Left forelimb (tissue), 1 donor: ENCODE results near the gene TYW1B.
"Not testable (repeated sequence)": the region's sequence is repeated elsewhere in the genome, so short reads cannot be mapped to it uniquely, and the experiment has no call there.

Experiments used
- DNase-seq: peaks from one replicate; pipeline ENCODE4 v3.0.0-alpha.2; 2018; ENCODE audit warnings: low spot score

The TYW1B gene

DNA sequence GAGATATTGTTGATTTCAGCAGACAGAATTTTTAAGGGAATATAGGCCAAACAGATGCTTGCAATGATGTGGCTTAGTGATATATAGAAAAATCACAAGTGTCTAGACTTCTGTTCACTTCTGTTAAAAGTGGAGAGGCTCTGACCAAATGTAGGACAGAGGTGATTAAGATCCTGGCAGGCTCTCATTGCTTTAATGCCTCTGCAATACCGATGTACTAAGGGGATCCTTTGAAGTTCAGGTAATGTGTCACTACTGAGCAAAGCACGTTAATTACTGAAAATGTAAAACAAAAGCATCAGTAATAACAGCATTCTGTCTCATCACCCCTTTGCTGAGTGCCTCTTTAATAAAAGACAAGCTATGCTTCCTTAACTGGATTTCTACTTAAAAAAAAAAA is 131.4 kb downstream of the TYW1B start:
- DNase-seq, result not testable (repeated sequence)

DNA sequence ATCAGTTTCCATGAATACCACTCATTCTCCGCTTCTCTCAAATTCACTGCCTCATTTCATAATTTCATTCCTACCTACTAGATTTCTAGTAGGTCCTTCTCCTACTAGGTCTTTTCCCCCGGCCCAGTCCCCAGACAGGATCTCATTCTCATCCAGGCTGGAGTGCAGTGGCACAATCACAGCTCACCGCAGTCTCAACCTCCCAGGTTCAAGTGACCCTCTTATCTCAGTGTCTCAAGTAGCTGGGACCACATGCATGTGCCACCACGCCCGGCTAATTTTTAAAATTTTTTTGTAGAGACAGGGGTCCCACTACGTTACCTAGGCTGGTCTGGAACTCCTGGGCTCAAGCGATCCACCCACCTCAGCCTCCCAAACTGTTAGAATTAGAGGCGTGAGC is 132.5 kb downstream of the TYW1B start:
- not testable (repeated sequence) for DNase-seq

DNA sequence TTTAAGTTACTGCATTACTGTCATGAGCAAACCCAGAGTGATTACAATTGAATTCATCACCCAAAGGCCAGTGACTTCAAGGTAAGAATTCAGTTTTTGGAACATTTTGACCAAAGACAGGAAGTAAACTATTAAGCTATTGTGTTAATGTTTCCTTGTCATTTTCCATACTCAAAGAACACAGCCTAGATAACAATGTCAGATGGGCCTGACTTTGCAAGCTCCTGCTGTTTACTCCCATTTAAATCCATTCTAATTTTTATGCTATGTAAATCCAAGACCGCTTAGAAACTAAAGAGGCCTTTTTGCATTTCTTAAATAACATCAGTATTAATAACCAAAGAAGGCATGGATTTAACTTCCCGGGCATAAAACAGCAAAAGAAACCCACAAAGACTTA is 136.6 kb downstream of the TYW1B start:
- not testable (repeated sequence) for DNase-seq

DNA sequence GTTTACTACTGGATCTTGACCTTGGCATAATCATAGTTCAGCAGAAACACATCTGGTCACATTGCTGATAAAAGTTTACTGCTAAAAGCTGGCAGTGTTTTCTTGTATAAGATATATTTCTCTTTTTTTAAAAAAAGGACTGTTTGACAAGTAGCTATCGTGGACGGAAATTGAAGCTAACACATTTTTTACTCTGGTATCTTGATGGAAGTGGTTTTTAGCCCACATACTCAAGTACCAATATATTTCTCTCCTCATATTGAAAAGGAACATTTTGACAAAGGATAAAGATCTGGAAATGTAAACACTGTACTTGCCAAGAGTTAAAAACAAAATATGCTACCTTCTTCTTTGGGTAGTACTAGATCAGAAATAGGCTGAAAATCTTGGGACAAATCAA is 137.8 kb downstream of the TYW1B start:
- not testable (repeated sequence) for DNase-seq

DNA sequence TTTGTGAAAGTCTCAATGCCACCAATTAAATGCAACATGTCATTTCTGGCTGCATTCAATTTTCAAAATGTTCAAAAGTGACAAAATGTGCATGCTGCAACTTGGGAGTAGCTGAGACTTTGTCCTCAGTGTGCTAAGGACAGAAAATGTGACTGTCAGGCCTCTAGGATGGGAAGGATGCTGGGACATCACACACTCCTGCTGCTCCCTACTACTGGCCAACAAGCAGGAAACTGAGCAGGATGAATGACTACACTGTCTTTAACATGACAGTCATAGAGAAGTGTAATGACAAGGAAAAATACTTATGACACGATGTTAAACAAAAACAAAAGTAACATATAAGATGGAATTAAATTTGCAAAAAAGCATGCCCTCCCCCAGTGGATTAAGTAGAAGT is 138.7 kb downstream of the TYW1B start:
- not testable (repeated sequence) for DNase-seq

DNA sequence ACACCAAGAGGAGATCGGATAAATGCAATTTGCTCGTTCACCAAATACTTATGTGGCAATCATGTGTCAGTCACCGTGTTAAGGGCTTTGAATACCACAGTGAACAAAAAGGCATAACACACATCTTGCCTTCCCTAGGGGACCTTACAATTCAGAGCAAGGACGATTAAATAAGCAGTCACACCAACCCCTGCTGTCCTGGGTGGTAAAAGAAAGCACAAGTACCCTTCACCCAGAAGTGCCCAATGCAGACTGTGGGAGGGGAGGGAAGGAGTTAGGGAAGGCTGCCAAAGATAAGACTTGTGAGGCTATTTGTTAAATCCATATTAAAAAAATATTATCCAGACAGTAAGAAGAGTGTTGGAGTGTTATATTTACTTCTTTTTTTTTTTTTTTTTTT is 146.8 kb downstream of the TYW1B start:
- DNase-seq, result not testable (repeated sequence)

DNA sequence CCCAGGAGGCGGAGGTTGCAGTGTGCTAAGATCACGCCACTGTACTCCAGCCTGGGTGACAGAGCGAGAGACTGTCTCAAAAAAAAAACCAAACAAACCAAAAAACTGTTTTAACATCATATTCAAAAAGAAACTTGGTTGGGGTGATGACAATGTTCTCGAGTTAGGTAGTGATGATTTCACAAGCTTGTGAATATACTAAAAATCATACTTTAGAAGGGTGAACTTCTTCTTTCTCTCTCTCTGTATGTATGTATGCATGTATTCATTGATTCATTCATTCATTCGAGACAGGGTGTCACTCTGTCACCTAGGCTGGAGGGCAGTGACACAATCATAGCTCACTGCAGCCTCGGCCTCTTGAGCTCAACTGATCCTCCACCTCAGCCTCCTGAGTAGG is 151.1 kb downstream of the TYW1B start:
- not testable (repeated sequence) for DNase-seq

DNA sequence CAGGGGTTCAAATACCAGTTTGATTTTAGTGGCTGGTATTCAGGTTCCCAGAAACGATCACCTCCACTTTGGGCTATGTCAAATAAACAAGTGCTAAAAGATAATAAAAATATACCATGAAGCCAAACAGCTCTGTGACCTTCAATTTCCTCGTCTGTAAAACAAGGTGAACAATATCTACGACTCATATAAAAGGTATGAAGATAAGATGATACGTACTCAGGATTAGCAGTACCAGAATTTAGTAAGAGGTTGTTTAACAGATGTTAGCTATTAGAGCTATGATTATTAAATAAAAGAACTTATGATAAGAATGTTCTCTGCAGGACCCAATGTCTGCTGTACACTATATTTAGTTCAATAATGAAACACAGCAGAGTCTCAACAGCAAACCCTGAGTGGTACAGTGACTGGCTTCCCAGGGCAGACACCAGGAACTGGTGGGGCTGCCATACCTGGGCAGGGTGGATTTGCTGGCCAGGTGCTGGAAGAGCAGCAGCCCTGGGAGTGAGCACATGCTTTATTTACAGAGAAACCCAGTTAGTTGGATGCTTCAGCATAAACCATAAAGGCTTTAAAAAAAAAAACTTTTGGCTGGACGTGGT is 151.8 kb downstream of the TYW1B start:
- not testable (repeated sequence) for DNase-seq

DNA sequence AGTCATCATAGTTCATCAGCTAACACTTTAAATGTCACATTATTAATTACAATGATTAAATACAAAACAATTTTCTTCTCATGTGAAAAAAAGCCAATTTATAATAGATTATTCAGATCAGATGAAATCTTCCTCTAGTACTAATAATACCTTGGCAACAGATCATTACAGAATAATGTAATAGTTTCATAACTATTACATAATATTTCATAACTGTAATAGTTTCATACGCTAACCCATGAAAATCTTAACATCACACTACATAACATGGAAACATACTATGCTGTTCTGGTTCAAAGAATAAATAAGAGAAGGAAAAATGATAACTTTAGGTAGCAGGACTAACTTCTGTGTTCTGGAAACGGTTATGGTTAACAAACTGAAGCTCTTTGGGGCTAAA is 152.3 kb downstream of the TYW1B start:
- not testable (repeated sequence) for DNase-seq

DNA sequence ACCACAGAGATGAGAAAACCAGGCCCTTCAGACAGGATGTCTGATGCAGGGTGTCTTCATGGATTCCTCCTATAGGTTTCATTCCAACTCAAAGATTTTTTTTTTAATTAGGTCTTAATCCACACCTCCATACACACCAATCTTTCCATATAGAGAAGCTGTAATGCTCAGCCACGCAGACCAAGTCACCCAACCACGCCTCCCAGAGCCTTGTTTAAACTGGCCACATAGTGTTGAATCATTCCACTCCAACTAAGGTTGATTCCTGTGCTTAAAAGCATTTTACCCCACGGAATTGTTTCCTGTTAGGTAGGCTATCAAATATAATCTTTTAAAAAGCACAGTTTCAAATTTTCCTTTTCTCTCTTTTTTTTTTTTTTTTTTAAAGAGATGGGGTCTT is 153.6 kb downstream of the TYW1B start:
- no peak for DNase-seq

DNA sequence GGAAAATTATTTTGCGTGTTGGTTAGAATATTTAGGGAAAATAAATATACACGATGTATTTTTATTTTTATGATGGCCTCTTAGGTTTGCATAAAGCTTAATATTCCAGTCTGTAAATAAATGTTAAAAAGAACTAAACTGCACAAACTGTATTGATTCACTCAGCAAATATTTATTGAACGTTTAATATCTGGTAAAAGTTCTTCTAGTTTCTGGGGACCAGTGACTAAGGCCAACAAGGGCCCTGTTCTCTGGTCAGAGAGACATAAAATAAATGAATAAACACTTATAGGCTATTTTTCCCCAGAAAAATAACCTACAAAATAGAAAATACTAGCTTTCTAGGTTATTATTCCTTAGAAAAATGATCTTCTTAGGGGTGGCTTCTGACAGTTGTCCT is 157.2 kb downstream of the TYW1B start:
- DNase-seq, result not testable (repeated sequence)

DNA sequence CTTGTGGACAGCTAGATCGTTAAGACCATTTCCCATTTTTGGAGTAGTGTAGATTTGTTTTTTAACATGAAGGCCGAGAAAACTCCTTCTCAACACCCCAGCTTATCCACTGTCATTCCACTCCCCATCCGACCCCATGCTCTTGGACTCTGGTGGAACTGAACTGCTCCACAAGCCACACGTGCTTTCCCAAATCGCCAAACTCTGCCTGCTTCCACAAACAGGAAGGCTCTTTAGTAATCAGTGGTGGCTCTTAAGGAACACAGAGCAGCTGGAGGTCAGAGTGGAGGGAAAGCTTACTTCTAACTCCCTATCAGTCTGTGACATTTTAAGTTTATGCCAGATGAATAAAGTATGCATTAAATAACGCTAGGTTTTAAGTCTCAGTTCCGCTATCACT is 159.6 kb downstream of the TYW1B start:
- DNase-seq, result not testable (repeated sequence)

DNA sequence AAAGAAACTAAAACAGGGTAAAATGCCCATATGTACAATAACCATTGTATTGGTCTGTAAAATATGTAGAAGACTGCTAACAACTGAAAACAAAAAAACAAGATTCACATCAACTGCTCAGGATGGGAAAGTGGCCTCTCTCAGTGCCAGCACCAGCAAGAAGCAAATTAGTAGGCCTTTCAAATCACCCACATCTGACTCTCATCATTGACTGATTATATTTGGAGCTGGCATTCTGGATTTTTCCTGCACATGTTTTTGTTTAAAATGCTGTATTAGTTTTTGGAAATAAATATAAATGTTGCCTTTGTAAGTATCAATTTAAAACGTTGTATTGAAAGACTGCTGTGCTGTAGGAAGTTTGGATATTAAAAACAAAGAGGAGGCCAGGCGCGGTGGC is 161.0 kb downstream of the TYW1B start:
- DNase-seq, result not testable (repeated sequence)

DNA sequence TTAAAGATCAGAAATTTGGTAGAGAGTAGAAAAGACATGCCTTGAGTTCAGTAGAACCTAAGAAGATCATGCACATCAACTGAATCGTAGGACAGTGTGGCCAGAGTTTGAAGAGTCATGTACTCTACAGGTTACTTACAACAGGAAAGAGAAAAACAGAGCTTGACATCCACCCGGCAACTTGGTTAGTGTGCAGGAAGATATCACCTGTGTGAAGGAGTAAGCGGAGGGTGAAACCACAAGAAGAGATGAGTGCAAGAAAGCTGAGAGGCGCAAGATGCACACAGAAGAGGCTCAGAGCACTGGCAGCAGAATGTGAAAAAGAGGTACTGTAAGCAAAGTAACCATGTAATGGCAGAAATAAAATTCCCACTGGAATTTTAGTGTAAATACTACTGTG is 179.4 kb downstream of the TYW1B start:
- not testable (repeated sequence) for DNase-seq

DNA sequence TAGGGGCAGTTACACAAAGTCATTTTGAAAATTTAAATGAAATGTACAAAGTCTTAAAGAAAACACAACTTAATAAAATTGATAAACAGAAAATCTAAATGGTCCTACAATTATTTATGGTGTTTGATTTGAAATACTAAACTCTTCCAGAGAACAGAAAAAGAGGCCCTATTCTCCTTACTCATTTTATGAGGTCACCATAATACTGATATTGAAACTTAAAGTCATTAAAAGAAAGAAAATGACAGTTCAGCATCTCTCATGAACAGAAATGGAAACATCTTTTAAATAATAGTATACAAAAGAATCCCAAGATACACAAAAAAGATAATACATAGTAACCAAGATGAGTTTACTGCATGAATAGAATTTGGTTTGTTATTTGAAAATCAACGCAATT is 184.3 kb downstream of the TYW1B start:
- not testable (repeated sequence) for DNase-seq

DNA sequence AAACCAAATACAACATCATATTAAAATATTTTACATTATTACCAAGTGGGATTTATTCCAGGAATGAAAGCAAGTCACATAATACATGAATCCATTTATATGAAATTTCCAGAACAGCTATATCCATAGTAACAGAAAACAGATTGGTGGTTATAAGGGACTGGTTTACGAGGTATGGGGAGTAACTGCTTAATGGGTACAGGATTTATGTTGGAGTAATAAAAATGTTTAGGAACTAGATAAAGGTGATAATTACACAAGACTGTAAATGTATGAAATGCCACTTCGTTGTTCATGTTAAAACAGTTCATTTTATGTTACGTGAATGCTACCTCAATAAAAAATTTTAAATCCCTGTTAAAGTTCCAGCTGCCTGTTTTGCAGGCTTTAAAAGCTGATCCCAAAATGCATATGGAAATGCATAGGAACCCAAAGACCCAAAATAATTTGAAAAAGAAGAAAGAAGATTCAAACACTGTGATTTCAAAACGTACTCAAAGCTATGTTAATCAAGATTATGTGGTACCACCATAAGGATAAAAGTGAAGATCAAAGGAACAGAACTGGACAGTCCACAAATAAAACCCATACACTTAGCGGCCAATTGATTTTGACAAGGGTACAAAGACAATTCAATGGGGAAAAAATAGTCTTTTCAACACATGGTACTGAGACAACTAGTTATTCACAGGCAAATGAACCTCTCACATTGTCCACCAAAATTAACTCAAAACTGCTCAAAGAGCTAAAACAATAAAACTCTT is 186.3 kb downstream of the TYW1B start:
- DNase-seq, result not testable (repeated sequence)

DNA sequence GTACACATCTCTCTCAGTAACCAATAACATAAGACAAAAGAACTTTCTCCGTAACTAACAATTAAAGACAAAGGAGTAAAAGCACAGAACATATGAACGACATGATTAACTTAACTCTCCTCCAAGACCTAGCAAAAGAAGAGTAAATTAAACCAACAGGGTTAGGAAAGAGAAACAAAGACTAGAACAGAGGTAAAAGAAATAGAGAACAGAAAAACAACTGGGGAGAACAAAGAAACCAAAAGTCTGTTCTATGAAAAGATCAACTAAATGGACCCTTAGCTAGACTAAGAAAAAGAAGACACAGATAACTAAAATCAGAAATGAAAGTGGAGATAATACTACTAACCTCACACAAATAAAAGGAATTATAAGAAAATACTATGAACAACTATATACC is 187.3 kb downstream of the TYW1B start:
- DNase-seq, result not testable (repeated sequence)

DNA sequence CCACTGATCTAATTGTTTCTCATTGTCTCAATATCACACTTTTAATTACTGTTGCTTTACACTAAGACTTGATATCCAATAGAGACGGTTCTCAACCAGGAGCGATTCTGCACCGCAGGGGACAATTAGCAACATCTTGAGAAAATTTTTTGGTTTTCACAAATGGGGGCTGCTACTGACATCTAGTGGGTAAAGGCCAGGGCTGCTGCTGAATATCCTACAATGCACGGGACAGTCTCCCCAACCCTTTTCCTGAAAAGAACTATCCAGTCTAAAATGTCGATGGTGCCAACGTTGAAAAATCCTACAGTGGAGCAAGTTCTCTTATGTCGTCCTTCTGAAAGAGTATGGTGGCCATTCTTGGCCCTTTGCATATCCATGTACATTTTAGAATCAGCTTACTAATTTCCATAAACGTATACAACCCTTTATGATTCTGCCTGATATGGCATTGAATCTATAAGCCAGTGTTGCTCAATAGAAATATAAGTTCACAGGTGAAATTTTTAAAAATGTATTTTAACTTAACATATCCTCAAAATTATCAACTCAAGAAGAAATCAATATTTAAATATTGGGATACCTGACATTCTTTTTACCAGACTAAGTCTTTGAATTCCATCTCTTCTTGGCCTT is 192.6 kb downstream of the TYW1B start:
- DNase-seq, result not testable (repeated sequence)

DNA sequence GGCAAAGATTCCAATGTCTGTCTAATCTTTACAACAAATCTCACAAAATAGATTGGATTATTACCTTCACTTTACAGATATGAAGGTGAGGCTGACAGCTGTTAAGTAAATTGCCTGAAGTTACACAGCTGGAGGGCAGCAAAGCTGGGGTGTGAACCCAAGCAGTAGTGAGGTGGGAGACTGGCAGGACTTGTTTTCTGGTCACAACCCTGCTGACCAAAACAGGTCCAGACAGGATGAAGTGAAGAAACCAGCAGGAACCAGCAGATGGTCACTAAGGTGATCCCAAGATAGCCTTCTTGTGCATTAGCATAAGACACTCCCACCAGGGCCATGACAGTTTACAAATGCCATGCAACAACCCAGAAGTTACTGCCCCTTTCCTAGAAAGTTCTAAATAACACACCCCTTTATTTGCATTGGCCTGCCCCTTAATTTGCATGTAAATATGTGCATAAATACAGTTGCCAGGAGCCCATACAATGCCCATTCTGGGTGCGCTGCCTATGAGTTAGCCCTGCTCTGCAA is 195.2 kb downstream of the TYW1B start:
- not testable (repeated sequence) for DNase-seq

DNA sequence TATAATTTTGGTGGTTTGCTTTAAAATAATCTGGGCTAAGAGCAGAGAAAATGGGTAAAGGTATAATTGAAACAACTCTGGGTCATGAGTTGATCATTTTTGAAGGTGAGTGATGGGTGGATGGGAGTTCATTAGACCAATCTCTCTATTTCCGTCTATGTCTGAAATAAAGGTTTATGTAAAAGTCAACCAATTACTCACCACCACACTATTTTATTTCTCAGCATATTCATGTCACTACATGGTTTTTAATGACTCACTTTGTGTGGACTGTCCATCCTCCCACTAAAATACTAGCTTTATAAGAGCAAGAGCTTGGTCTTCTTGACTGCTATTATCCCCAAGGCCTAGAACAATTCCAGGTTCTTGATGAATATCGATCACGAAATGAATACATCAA is 199.6 kb downstream of the TYW1B start:
- DNase-seq, result not testable (repeated sequence)

DNA sequence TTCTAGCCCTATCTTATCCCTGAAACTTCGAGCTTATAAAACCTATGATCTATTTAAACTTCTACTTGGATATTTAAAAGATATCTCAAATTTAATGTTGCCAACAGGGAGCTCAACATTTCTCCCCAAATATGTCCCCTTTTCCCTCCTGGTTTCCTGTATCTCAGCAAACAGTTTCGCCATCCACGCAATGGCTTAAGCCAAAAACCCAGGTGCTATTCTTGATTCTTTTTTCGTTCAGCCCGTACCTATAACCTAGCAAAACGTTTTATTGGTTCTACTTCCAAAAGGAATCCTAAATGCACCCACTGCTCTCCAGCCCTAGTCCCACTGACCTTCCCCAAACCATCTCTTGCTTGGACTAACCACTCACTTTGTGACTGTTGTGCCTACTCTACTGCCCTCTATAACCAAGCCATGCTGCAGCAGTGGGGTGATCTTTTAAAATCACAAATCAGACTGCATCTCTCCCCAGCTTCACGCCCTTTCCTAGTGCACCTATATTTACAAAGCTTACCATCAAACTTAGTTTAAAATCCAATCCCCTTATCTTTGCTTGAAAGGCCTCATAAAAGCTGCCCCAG is 201.5 kb downstream of the TYW1B start:
- not testable (repeated sequence) for DNase-seq

DNA sequence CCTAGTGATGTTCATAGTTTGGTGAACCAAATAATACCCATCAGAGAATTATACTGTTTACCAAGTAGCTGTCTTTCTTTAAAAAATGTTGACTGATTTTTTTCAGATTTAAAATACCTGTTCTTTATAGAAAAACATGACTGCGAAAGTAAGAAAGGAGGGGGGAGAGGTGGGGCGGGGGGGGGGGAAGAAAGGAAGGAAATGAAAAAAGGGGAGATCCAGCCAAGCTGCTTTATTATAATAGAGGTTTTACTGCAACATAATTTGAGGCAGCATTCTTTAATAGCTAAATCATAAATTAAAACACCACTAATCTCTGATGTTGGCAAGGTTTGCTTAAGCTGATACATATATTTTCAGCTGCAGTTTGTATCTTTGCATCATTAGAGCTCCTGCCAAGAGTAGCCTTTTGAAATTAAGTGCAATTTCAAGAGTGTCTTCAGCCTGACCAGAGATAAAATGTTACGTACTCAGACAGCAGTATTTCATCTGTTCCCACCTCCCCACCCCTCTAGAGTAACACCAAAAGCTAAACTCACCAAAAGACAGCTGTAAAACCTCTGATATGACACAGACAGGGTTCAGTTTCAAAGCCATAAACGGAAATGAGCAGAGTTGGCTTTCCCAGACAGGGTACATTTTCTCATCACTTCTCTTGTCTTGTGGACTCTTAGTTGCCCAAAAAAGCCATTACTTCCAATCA is 202.1 kb downstream of the TYW1B start:
- not testable (repeated sequence) for DNase-seq
